HG03469 (cell line): ENCODE measurements around the gene ANKRD10.
A peak's percentile ranks its signal among the peaks of the same experiment; 100 is the strongest.

Experiments used
- ATAC-seq: cut with Tn5 transposase; IDR thresholded peaks from one replicate; pipeline ENCODE4 v1.9.1; 2021; ENCODE audit warnings: mild to moderate bottlenecking, moderate library complexity, moderate number of reproducible peaks; ENCODE audit not compliant: unreplicated experiment

Gene ANKRD10

GRCh38 chr13:110915874-110916206 lies 971 bp upstream of the ANKRD10 start:
- ATAC-seq: no peak

- peak; percentile 19 for ATAC-seq
Measured at GRCh38 chr13:110914331-110915056, 375 bp downstream of the ANKRD10 start.

DNA sequence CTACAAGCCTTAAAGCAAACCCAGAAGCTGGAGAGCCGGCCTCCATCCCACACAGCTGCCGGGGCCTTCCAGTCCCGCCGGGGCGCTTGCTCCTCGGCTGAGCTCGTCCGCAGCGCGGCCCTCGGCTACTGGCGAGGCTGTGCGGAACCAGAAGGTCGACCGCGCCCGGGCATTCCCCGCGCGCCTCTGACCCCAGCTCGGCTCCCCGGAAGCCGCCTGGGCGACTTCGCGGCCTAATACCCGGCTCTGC lies 863 bp downstream of the ANKRD10 start:
- no peak for ATAC-seq

DNA sequence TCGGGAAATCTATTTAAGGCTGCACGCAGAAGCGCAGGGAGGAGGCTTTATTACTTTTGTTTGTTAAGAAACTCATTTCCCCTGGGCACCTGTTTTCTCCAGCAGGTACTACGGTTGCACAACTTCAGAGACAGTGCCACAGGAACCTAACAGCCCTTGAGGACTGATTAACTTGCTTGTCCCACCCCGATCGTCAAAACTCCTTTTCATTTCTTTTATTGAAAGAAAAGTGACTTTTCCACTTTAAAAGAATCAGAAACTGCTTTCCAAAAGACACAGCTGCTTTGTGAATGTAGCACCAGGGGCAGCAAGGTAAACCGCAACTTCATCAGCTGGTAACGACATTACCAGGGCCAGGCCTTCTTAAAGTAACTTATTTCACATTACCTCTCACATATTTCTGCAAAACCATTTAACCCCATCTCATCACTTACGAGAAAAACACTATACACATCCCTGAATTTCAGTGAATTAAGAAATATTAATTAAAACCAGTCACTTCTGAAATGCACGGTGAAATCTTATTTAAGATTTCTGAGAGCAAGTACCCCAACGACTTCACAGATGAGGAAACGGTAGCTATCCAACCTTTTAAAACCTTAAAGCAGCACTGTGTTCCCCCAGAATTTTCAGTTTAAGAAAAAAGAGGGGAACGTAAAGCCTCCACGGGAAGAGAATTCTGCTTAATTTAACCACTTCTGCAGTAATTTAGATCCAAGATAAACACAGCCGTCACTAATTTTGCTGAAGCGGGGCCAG lies 1.4 kb downstream of the ANKRD10 start:
- no peak for ATAC-seq

GRCh38 chr13:110912651-110913051 lies 2.2 kb downstream of the ANKRD10 start:
- ATAC-seq: no peak

GRCh38 chr13:110911880-110912279 lies 3.0 kb downstream of the ANKRD10 start:
- ATAC-seq: no peak

DNA sequence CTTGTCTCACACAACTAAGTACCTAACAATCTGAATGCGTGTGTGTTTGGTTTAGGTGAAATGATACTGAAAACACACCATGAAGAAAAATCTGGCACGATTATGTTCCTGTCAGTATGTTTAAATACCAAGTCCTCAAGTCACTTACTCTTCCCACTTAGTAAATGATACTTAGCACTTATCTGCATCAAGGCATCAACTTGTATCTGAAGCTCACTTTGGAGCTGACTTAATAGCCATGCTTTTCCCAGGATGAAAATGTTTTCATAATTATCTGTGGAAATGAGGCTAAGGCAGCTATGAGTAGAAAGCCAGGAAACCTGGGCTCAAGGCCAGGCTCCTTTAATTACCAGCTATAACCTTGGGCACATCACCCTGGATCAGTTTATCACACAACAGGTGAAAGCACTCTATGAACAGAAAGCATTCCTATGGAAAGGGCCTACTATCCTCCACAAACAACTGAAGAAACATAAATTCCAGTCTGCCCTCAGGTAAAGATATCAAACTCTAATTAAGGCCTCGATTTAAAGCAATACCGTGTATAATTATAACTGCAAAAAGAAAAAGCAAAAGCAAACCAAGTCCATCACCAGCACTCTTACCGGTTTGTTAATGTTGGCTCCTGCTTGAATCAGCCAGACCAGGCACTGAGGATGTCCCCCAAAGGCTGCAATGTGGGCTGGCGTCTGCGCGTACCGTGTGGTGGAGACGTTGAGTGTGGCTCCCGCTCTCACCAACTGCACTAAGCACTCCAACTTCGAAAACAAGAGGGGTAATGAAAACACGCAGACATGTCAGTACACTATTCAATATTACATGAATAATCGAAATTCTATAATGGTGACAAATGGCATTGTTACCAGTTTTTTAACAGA lies 4.6 kb downstream of the ANKRD10 start:
- ATAC-seq: no peak

- no peak for ATAC-seq
Measured at GRCh38 chr13:110907951-110908898, 6.6 kb downstream of the ANKRD10 start.

GRCh38 chr13:110907301-110907700 lies 7.6 kb downstream of the ANKRD10 start:
- ATAC-seq: no peak

- ATAC-seq: no peak
Measured at GRCh38 chr13:110904748-110905147, 10.1 kb downstream of the ANKRD10 start.

- no peak for ATAC-seq
Measured at GRCh38 chr13:110902370-110902769, 12.5 kb downstream of the ANKRD10 start.

- ATAC-seq: no peak
Measured at GRCh38 chr13:110897521-110897920, 17.3 kb downstream of the ANKRD10 start.

GRCh38 chr13:110897014-110897413 lies 17.9 kb downstream of the ANKRD10 start:
- no peak for ATAC-seq

- no peak for ATAC-seq
Measured at GRCh38 chr13:110894086-110894485, 20.8 kb downstream of the ANKRD10 start.

DNA sequence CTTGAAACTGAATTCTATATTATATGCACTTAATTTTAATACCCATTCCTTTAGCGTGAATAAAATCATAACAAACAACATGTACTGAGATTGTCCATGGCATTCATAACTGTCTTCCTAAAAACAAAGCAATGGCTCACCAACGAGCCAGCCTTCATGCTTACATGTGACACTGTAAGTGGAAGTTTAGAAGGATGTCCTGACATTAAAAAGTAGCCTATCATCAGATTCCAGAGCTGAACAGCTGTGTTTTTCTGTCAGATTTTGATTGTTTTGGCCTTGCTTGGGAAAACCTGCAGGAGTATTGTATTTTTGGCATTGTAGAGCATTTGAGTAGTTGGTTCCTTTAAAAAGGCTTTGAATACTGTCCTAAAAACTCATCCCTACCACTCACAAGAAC lies 21.3 kb downstream of the ANKRD10 start:
- no peak for ATAC-seq

GRCh38 chr13:110890279-110891165 lies 24.3 kb downstream of the ANKRD10 start:
- ATAC-seq: no peak

DNA sequence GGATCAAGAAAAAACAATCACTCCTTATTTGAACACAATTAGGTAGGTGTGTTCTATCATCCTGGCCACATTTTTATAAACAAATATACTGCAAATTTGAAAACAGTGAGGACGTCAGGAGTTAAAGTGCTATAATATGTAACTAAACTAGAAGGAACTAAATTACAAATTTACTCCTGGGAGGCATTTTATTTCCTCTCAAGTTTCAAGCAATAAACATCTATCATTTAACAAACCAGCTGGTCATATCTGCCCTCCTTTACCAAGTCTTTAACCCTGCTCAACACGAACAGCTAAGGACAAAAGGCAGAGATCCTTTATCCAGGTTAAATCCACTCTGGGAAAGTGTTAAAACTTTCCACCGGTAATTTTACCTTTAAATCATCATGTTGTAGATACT lies 26.5 kb downstream of the ANKRD10 start:
- ATAC-seq: no peak

DNA sequence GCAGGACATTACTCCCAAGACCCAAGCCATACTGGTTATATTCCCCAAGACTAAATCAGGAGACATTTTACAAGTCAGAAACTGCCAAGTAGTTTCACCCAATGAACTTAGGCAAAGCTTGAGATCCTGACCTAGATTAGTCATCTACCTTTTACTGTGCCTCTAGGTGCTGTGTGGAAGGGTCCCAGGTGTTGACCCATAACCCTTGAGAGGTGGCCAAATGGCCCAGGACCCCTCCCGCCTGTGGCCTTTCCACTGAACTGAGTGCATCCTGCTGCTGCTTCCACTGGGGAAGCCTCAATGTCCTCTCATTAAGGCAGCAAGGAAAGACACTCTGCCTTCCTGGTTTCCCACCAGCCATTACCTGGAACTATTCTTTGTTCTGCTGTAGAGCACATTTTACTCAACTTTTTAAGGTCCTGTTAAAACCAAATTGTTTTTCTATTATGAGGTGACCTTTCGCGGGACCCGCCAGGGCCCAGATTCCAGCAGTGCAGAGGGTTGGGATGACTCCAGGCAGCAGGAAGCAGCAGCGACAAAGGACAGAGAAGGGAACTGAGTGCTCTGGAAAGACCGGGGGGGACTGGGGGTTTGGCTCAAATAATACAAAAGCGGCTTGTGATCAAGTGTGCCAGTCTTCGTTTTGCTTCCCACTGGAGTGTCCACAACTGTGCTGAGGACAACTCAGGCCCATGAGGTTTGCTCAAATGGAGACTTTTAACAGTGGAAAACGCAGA lies 27.1 kb downstream of the ANKRD10 start:
- ATAC-seq: no peak
